Dendritic cell treated with granulocyte-macrophage colony-stimulating factor and Interleukin-4, amounts not matched to agents 40 ng/mL and 50 ng/mL, for 4 days (primary cell): ENCODE results near the gene AFF3.
"Not testable (repeated sequence)": the region's sequence is repeated elsewhere in the genome, so short reads cannot be mapped to it uniquely, and the experiment has no call there.

ENCODE experiments used
- H3K27ac Mint-ChIP-seq: one replicate; pipeline ENCODE4 v1.8.0; 2022; ENCODE audit warnings: mild to moderate bottlenecking, mixed read lengths
- H3K27me3 Mint-ChIP-seq: one replicate; pipeline ENCODE4 v1.8.0; 2022; ENCODE audit warnings: mild to moderate bottlenecking, mixed read lengths
- H3K36me3 Mint-ChIP-seq: one replicate; pipeline ENCODE4 v1.8.0; 2022; ENCODE audit warnings: low read depth, mixed read lengths
- H3K4me1 Mint-ChIP-seq: one replicate; pipeline ENCODE4 v1.8.0; 2022; ENCODE audit warnings: low read depth, mixed read lengths
- H3K4me3 Mint-ChIP-seq: one replicate; pipeline ENCODE4 v1.8.0; 2022; ENCODE audit warnings: mild to moderate bottlenecking, moderate library complexity, mixed read lengths
- H3K9me3 Mint-ChIP-seq: one replicate; pipeline ENCODE4 v1.8.0; 2022; ENCODE audit warnings: mixed read lengths
- intact Hi-C: fragments of 100-400 bp; cut with micrococcal nuclease; formaldehyde crosslinking; loops from one replicate; pipeline ENCODE4 v1.15.0; 2022

Gene AFF3

DNA sequence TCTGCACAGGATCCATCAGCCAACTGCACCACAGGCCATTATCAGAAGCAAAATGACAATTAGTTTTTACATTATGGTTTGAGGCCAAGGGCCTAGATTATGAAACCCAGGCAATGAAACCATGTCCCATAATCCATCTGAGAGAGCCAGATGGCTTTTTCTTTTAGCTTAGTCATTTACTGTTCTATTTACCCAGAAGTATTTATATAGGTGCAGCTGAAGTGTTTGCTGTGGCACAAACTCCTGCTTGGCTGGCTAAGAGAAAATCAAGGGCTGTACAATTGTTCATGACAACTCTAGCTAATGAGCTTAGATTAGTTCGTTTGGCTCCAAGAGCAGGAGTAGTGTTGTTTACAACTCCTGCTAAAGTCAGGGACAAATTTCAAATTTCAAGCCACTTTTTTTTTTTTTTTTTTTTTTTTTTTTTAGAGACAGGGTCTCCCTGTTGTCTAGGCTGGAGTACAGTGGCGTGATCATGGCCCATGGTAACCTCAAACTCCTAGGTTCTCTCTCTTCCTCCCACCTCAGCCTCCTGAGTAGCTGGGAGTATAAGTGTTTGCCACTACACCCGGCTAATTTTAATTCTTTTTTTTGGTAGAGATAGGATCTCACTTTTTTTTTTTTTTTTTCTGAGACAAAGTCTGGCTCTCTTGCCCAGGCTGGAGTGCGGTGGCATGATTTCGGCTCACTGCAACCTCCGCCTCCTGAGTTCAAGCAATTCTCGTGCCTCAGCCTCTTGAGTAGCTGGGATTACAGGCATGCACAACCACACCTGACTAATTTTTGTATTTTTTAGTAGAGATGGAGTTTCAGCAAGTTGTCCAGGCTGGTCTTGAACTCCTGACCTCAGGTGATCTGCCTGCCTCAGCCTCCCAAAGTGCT, 634.2 kb downstream of the AFF3 start:
- Mint-ChIP-seq H3K4me3 (no peak overlapping the region), H3K27me3 (no peaks in the 10 kb centered on the region), H3K4me1 (no peaks in the 10 kb centered on the region), H3K36me3 (no peaks in the 10 kb centered on the region), H3K27ac (no peak overlapping the region), H3K9me3 (no peaks in the 10 kb centered on the region)
- intact Hi-C loops = no loop called here

DNA sequence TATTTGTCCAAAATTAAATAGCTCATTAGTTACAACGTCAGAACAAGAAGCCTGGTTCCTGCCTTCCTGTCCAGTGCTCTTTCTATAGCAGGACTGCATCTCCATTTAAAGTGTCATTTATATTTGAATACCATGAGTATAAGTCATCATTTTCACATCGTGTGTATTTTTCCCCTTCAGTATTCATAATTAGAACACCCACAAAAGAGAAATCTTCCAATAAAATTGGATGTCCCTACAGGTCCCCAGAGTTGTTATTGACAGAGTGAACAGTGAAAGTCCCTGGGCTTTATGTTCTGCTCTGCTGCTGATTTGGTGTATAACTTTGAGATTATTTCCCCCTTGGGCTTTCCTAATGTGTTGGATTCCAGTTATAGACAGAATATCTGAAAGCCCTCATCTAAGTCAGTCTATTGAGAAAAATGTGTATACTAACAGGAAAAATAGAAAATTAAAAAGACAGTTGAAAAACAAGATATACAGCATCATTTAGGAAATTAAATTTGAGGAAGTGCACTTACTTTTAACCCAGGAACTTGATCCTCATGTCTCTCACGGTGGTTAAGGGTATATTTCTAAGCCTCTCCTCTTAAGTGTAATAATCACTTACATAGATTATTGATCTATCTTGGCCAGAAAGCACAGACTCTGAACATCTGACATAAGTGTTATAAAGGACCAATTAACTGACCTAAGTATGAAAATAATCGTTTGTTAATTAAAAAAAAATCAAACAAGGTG, 637.4 kb downstream of the AFF3 start:
- Mint-ChIP-seq H3K4me3 (no peak overlapping the region), H3K27me3 (peaks cover 2% of the 10 kb centered on the region), H3K4me1 (no peaks in the 10 kb centered on the region), H3K36me3 (no peaks in the 10 kb centered on the region), H3K9me3 (no peaks in the 10 kb centered on the region), H3K27ac (no peak overlapping the region)
- intact Hi-C loops = no loop called here

DNA sequence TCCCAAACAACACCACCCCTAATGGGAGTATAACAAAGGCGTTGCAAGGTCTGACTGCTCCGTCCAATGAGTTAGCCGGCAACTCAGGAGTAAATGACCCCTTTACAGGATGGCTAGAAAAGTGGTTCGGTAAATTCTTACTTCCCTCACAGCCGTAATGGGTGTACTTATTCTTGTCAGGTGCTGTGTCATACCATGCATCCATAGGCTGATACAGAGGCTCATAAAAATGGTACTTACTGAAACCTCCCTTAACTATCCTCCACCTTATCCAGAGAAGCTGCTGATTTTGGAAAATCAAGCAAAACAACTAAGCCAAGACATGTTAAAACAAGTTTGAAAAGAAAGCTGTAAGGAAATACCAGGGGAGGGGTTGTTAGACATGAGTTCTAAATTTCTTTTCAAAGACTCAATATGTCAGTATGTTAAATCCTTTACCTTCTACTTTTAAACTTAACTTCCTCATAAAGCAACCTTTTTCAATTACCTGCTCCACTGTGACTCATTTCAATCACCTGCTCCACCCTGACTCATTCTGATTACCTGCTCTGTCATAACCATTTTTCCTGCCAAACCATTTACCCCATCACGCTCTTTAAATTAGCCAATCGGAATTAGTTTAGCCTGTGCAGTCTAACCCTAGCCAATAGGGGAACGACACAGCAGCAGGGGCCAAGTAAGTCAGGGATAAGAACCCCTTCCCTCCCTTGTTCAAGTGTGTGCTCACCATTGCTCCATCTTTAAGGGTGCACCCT, 638.6 kb downstream of the AFF3 start:
- H3K4me3 Mint-ChIP-seq, H3K9me3 Mint-ChIP-seq, H3K4me1 Mint-ChIP-seq, H3K36me3 Mint-ChIP-seq, intact Hi-C loops, H3K27me3 Mint-ChIP-seq, H3K27ac Mint-ChIP-seq: not testable (repeated sequence)

DNA sequence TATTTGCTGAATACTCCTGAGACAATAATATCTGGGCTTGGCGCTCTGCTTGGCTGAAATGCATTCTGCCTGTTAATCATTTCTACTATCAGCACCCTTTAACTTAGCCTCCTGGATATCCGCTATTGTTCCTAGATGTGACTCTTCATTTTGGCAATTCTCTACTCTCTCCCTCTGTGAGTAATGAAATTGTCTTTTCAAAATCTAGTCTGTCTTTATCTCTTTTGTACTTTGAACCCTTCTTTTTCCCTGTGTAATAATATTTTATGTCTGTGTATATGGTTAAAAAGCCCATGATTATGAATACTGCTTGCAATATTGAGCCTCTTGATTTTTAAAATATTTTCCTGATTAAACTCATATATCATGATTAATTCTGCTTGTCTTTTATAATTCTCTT, 646.4 kb downstream of the AFF3 start:
- intact Hi-C loops = loop anchor here (10.0 kb wide), 1 partner anchor 311 kb away; the partner anchor contains the start of genes MITD1 and MRPL30
- H3K9me3 Mint-ChIP-seq = no peaks in the 10 kb centered on the region
- peaks cover 6% of the 10 kb centered on the region for H3K4me1 Mint-ChIP-seq
- H3K27me3 Mint-ChIP-seq = peaks cover 15% of the 10 kb centered on the region
- H3K36me3 Mint-ChIP-seq = no peaks in the 10 kb centered on the region
- no peak overlapping the region for H3K4me3 Mint-ChIP-seq
- no peak overlapping the region for H3K27ac Mint-ChIP-seq
